Measurements from ENCODE around the gene STX11. TPM values are rescaled to one million over a fixed set of nuclear protein-coding genes. Genes with fewer than 3 reads are reported as not detected.

Gene STX11
- total and polyA plus RNA-seq, 12 donors: 0.50 to 22.2 (median 6.3) TPM

DNA sequence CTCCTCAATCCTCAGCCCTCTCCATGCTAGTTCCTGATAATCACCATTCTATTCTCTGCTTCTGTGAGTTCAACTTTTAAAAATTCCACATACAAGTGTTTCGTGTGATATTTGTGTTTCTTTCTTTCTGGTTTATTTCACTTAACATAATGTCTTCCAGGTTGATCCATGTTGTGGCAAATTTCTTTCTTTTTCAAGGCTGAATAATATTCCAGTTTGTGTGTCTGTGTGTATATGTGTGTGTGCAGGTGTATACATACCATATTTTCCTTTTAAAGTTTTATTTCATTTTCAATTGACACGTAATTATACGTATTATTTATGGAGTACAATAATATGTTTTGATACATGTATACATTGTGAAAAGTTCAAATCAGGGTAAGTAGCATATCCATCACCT, 35.1 kb upstream of the STX11 start:
- no peaks in the 10 kb centered on the region for H3K9me3 ChIP-seq (replicated peaks in 1 of 3)
- H3K36me3 ChIP-seq (replicated peaks in 1 of 2): no peaks in the 10 kb centered on the region
- WGBS, 4 donors: 77 to 87% (median 84%) methylated on average over 3 of the region's 3 CpGs
- no peak for DNase-seq
- no peaks in the 10 kb centered on the region for H3K4me1 ChIP-seq (replicated peaks in 1 of 2)
- TF ChIP-seq, protein P1, sequence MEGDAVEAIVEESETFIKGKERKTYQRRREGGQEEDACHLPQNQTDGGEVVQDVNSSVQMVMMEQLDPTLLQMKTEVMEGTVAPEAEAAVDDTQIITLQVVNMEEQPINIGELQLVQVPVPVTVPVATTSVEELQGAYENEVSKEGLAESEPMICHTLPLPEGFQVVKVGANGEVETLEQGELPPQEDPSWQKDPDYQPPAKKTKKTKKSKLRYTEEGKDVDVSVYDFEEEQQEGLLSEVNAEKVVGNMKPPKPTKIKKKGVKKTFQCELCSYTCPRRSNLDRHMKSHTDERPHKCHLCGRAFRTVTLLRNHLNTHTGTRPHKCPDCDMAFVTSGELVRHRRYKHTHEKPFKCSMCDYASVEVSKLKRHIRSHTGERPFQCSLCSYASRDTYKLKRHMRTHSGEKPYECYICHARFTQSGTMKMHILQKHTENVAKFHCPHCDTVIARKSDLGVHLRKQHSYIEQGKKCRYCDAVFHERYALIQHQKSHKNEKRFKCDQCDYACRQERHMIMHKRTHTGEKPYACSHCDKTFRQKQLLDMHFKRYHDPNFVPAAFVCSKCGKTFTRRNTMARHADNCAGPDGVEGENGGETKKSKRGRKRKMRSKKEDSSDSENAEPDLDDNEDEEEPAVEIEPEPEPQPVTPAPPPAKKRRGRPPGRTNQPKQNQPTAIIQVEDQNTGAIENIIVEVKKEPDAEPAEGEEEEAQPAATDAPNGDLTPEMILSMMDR (IDR thresholded peaks at IDR 0.05): no peak
- TF ChIP-seq POLR2A (IDR thresholded peaks at IDR 0.05): no peak
- intact Hi-C loops (cut with DNase I): no loop called here
- no peak overlapping the region for H3K27ac ChIP-seq
- no peaks in the 10 kb centered on the region for H3K27me3 ChIP-seq
- no peak overlapping the region for H3K4me3 ChIP-seq

DNA sequence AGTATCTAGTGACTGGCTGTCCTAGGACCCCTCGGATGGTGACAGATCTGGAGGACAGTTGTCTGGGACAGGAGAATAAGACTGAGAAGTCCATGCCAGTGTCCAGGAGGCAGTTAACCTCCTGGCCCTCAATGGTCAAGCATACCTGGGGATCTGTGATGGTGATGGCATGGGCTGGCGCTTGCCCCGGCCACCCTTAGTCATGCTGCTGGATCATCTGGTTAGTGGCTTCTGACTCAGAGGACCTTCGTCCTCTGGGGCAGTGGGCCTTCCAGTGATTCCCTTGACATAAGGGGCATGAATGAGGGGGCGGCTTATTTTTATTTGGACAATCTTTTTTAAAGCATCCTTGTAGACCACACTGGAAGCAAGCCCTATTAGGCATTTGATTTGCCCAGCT, 30.9 kb upstream of the STX11 start:
- H3K4me1 ChIP-seq (replicated peaks in 1 of 2): no peaks in the 10 kb centered on the region
- H3K27ac ChIP-seq: no peak overlapping the region
- no peak for DNase-seq
- no peak overlapping the region for H3K4me3 ChIP-seq
- no peaks in the 10 kb centered on the region for H3K27me3 ChIP-seq
- TF ChIP-seq POLR2A (IDR thresholded peaks at IDR 0.05): no peak
- TF ChIP-seq, protein P1 (IDR thresholded peaks at IDR 0.05): no peak
- no peaks in the 10 kb centered on the region for H3K9me3 ChIP-seq (replicated peaks in 1 of 3)
- H3K36me3 ChIP-seq (replicated peaks in 1 of 2): no peaks in the 10 kb centered on the region
- 84 to 91% (median 88%) methylated on average over 5 of the region's 5 CpGs for WGBS, 4 donors
- intact Hi-C loops (cut with DNase I): no loop called here

DNA sequence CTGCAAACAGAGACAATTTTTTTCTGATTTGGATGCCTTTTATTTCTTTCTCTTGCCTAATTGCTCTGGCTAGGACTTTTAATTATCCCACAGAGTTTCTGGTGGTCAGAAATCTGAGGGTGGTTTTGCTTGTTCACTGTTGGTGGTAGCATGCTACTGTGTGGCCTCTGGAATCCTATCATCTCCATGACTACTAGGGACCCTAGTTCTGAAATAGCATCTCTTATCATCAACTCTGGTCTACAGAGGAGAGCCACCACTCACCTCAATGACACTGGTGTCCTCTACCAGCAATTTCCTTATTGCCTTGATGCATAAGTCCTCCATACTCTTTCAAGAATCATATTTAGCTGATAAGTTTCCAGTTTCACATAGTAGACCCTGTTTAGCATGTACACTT, 27.5 kb upstream of the STX11 start:
- intact Hi-C loops (cut with DNase I): no loop called here
- Histone ChIP-seq H3K9me3 (replicated peaks in 1 of 3) (no peaks in the 10 kb centered on the region), H3K4me3 (no peak overlapping the region), H3K36me3 (replicated peaks in 1 of 2) (no peaks in the 10 kb centered on the region), H3K27ac (no peak overlapping the region), H3K27me3 (no peaks in the 10 kb centered on the region), H3K4me1 (replicated peaks in 1 of 2) (no peaks in the 10 kb centered on the region)
- TF ChIP-seq, protein P1 (IDR thresholded peaks at IDR 0.05): no peak
- TF ChIP-seq POLR2A (IDR thresholded peaks at IDR 0.05): no peak
- no peak for DNase-seq

DNA sequence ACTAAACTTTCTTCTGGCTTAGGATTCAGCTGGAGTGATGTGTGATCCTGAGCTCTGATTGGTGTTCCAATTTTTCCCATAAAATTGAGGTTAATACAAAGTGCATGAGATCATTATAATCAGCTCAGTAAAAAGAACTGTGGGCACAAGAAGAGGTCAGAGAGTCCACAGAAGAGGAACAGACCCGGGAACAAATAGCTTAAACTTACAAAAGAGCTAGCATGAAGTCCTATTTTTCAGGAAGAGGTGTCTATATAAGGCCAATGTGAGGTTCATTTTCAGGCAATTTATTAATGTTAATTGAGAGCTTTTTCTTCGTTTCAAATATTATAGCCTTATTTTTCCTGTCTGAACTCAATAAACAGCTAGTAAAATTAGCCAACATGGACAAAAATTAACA, 26.9 kb upstream of the STX11 start:
- no peaks in the 10 kb centered on the region for H3K4me1 ChIP-seq (replicated peaks in 1 of 2)
- DNase-seq: no peak

More for the DNA sequence above, 26.9 kb upstream of the STX11 start:
- Histone ChIP-seq H3K9me3 (replicated peaks in 1 of 3) (no peaks in the 10 kb centered on the region), H3K27ac (no peak overlapping the region), H3K36me3 (replicated peaks in 1 of 2) (no peaks in the 10 kb centered on the region), H3K4me3 (no peak overlapping the region), H3K27me3 (no peaks in the 10 kb centered on the region)
- TF ChIP-seq POLR2A (IDR thresholded peaks at IDR 0.05): no peak
- TF ChIP-seq, protein P1 (IDR thresholded peaks at IDR 0.05): no peak
- intact Hi-C loops (cut with DNase I): no loop called here
- WGBS, 4 donors: 51 to 65% (median 60%) methylated on average over 2 of the region's 2 CpGs

Measured in adrenal gland (tissue), 12 donors.